ENCODE results near the gene MTA1.

Gene MTA1

DNA sequence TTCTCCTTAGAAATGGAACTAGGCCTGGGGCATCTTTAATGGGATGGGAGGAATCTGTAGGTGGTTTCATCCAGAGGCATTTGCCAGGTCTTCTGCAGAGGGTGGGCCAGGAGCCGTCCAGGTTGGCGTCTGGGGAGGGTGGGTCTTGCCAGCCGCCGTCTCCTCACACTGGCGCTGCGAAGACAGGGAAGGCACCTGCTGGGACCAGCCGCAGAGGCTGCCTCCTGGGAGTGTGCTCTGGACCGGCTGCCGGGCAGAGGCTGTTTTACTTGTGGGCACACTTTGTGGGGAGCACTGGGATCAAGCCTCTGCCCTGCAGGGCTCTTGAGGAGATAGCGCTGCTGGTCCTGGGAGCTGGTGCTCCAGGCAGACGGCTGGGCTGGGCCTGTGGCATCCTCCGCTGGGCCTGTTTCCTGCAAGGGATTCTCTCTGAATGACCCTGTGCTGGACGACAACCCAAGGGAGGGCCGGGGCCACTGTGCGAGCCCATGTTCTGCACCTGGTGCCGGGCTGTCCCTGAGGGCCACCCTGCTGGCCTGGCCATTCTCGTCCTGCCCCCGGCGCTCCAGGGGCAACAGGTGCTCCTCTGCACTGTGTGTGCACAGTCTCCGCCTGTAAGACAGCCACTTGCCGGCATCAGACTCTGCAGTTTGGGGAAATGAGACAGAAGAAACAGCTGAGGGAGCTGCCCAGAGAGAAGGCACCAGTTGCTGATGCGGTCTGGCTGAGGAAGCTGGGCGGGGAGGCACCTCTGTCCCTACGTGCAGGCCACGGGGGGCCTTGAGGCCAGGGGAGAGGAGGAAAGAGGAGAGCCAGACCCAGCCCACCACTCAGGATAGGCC, 31.3 kb upstream of the MTA1 start:
- Histone ChIP-seq H3K4me3 (ENCODE audit: low read depth, low read length, poor library complexity, severe bottlenecking) (no peak overlapping the region), H3K9ac (ENCODE audit: low read length) (no peak overlapping the region), H3K4me2 (ENCODE audit: low read length) (no peak overlapping the region), H3K9me2 (ENCODE audit: low read depth, low read length) (no peaks in the 10 kb centered on the region), H3K79me2 (ENCODE audit: insufficient read depth, low read length) (no peaks in the 10 kb centered on the region), H3K4me1 (ENCODE audit: insufficient read depth, low read length, severe bottlenecking) (no peaks in the 10 kb centered on the region), H3F3A (ENCODE audit: insufficient read depth, low read length) (no peaks in the 10 kb centered on the region), H4K20me1 (ENCODE audit: insufficient read depth, low read length) (no peaks in the 10 kb centered on the region), H2AFZ (ENCODE audit: low read length) (no peak overlapping the region), H3K27me3 (ENCODE audit: insufficient read depth, low read length) (peaks cover 11% of the 10 kb centered on the region), H3K27ac (ENCODE audit: low read depth, low read length, poor library complexity, severe bottlenecking) (no peak overlapping the region), H3K9me3 (ENCODE audit: low read length) (no peaks in the 10 kb centered on the region), H3K36me3 (ENCODE audit: insufficient read depth, low read length) (no peaks in the 10 kb centered on the region)
- no peak for TF ChIP-seq EZH2 (IDR thresholded peaks at IDR 0.05; ENCODE audit: borderline replicate concordance, low read length)
- TF ChIP-seq, protein P1, sequence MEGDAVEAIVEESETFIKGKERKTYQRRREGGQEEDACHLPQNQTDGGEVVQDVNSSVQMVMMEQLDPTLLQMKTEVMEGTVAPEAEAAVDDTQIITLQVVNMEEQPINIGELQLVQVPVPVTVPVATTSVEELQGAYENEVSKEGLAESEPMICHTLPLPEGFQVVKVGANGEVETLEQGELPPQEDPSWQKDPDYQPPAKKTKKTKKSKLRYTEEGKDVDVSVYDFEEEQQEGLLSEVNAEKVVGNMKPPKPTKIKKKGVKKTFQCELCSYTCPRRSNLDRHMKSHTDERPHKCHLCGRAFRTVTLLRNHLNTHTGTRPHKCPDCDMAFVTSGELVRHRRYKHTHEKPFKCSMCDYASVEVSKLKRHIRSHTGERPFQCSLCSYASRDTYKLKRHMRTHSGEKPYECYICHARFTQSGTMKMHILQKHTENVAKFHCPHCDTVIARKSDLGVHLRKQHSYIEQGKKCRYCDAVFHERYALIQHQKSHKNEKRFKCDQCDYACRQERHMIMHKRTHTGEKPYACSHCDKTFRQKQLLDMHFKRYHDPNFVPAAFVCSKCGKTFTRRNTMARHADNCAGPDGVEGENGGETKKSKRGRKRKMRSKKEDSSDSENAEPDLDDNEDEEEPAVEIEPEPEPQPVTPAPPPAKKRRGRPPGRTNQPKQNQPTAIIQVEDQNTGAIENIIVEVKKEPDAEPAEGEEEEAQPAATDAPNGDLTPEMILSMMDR (IDR thresholded peaks at IDR 0.05; ENCODE audit: low read length) = no peak

DNA sequence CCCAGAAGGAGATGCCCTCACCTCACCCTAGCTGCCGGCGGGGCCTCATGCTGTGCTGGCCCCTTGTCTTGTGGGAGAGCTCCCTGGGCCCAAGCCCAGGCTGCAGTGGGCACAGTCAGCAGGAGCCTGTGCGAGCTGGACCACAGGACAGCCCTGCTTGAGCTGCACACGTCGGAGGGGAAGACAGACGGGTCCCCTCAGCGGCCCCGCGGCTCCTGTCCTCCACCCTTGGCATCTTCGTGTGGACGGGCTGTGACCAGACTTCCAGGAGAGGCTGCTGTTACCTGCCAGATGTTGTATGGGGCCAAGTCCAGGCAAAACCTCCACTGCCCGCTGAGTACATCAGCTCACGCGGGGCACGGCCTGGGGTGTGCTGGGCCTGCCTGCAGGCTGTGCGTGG, 30.7 kb upstream of the MTA1 start:
- Histone ChIP-seq H3K9me3 (ENCODE audit: low read length) (no peaks in the 10 kb centered on the region), H3K4me1 (ENCODE audit: insufficient read depth, low read length, severe bottlenecking) (no peaks in the 10 kb centered on the region)
- TF ChIP-seq, protein P1 (IDR thresholded peaks at IDR 0.05; ENCODE audit: low read length) = no peak
- no peak for TF ChIP-seq EZH2 (IDR thresholded peaks at IDR 0.05; ENCODE audit: borderline replicate concordance, low read length)

DNA sequence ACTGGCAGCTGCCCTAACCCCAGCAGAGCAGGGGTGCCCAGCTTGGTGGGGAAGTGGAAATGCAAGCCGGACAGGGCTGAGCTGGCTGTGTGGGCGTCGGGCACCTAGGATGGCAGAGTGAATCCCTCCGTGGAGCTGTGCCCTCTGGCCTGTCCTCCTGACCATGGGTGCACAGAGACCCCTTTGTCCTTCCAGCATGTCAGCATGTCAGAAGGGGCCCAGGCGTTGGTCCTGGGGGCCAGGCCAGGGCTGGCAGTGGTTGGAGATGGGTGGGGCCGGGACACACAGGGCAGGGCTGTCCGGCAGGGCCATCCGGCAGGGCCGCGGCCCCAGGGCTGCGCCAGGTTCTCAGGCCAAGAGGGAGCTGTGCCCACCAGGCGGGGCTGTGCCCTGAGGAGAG, 30.1 kb upstream of the MTA1 start:
- H3K79me2 ChIP-seq (ENCODE audit: insufficient read depth, low read length) = no peaks in the 10 kb centered on the region
- no peak overlapping the region for H3K4me3 ChIP-seq (ENCODE audit: low read depth, low read length, poor library complexity, severe bottlenecking)
- no peaks in the 10 kb centered on the region for H4K20me1 ChIP-seq (ENCODE audit: insufficient read depth, low read length)
- no peaks in the 10 kb centered on the region for H3K9me3 ChIP-seq (ENCODE audit: low read length)
- peaks cover 11% of the 10 kb centered on the region for H3K27me3 ChIP-seq (ENCODE audit: insufficient read depth, low read length)
- no peak overlapping the region for H3K9ac ChIP-seq (ENCODE audit: low read length)
- no peaks in the 10 kb centered on the region for H3F3A ChIP-seq (ENCODE audit: insufficient read depth, low read length)
- H3K27ac ChIP-seq (ENCODE audit: low read depth, low read length, poor library complexity, severe bottlenecking) = no peak overlapping the region
- no peak overlapping the region for H3K4me2 ChIP-seq (ENCODE audit: low read length)
- H3K4me1 ChIP-seq (ENCODE audit: insufficient read depth, low read length, severe bottlenecking) = no peaks in the 10 kb centered on the region
- TF ChIP-seq EZH2 (IDR thresholded peaks at IDR 0.05; ENCODE audit: borderline replicate concordance, low read length) = no peak
- TF ChIP-seq, protein P1 (IDR thresholded peaks at IDR 0.05; ENCODE audit: low read length) = no peak
- no peaks in the 10 kb centered on the region for H3K36me3 ChIP-seq (ENCODE audit: insufficient read depth, low read length)
- no peaks in the 10 kb centered on the region for H3K9me2 ChIP-seq (ENCODE audit: low read depth, low read length)
- no peak overlapping the region for H2AFZ ChIP-seq (ENCODE audit: low read length)

More for the DNA sequence above, 30.7 kb upstream of the MTA1 start:
- Histone ChIP-seq H3K4me2 (ENCODE audit: low read length) (no peak overlapping the region), H3K27ac (ENCODE audit: low read depth, low read length, poor library complexity, severe bottlenecking) (no peak overlapping the region), H2AFZ (ENCODE audit: low read length) (no peak overlapping the region), H3F3A (ENCODE audit: insufficient read depth, low read length) (no peaks in the 10 kb centered on the region), H3K4me3 (ENCODE audit: low read depth, low read length, poor library complexity, severe bottlenecking) (no peak overlapping the region), H3K79me2 (ENCODE audit: insufficient read depth, low read length) (no peaks in the 10 kb centered on the region), H3K9me2 (ENCODE audit: low read depth, low read length) (no peaks in the 10 kb centered on the region), H3K36me3 (ENCODE audit: insufficient read depth, low read length) (no peaks in the 10 kb centered on the region), H3K9ac (ENCODE audit: low read length) (no peak overlapping the region), H4K20me1 (ENCODE audit: insufficient read depth, low read length) (no peaks in the 10 kb centered on the region), H3K27me3 (ENCODE audit: insufficient read depth, low read length) (peaks cover 11% of the 10 kb centered on the region)
